Neural progenitor cell (in vitro differentiated cells): Measurements from ENCODE around the gene PIAS1.

Source experiments
- CTCF ChIP-seq: fragments of 200-600 bp; sonication (generic); IDR thresholded peaks from 2 replicates; pipeline ENCODE4 v1.5.1; 2017; ENCODE audit warnings: antibody characterized with exemption, mild to moderate bottlenecking
- EZH2 ChIP-seq: fragments of 200-600 bp; sonication (generic); IDR thresholded peaks from 2 replicates; pipeline ENCODE4 v1.6.1; 2017; ENCODE audit warnings: antibody characterized with exemption, mild to moderate bottlenecking, moderate library complexity
- EZH2phosphoT487 ChIP-seq: fragments of 200-600 bp; sonication (generic); IDR thresholded peaks from 2 replicates; pipeline ENCODE4 v1.6.1; 2017; ENCODE audit warnings: antibody characterized with exemption

GRCh38 chr15:68201153-68201878, 147.2 kb downstream of the PIAS1 start:
- TF ChIP-seq CTCF: no peak
- TF ChIP-seq EZH2phosphoT487: no peak
- no peak for TF ChIP-seq EZH2
